Stimulated activated CD8-positive, alpha-beta memory T cell treated with anti-CD3 and anti-CD28 coated beads, Interleukin-15, amount 100 ng/mL, for 24 hours (primary cell): ENCODE results near the gene BBIP1.
"Not testable (repeated sequence)": the region's sequence is repeated elsewhere in the genome, so short reads cannot be mapped to it uniquely, and the experiment has no call there.

Source experiments
- DNase-seq: peaks from one replicate; pipeline ENCODE4 v3.0.0-alpha.2; 2020; ENCODE audit warnings: low read depth

The BBIP1 gene

GRCh38 chr10:110881905-110882304 is 37.1 kb downstream of the BBIP1 start:
- no peak for DNase-seq

GRCh38 chr10:110881247-110881646 is 37.7 kb downstream of the BBIP1 start:
- no peak for DNase-seq

GRCh38 chr10:110880012-110880411 is 39.0 kb downstream of the BBIP1 start:
- no peak for DNase-seq

GRCh38 chr10:110876788-110877187 is 42.2 kb downstream of the BBIP1 start:
- no peak for DNase-seq

- DNase-seq: no peak
Observed at GRCh38 chr10:110876000-110876399, 43.0 kb downstream of the BBIP1 start.

- no peak for DNase-seq
Observed at GRCh38 chr10:110873951-110874350, 45.0 kb downstream of the BBIP1 start.

- no peak for DNase-seq
Observed at GRCh38 chr10:110872984-110873923, 45.7 kb downstream of the BBIP1 start.

GRCh38 chr10:110872145-110872983 is 46.6 kb downstream of the BBIP1 start:
- no peak for DNase-seq

- DNase-seq: peak; percentile 84
Observed at GRCh38 chr10:110871298-110872084, 47.5 kb downstream of the BBIP1 start, which contains the start of gene PDCD4. Gene PDCD4, plus strand, starts transcription at chr10:110871928. Its CDS starts 4,100 bp downstream, at chr10:110876028.

- DNase-seq: no peak
Observed at GRCh38 chr10:110870823-110871297, 48.1 kb downstream of the BBIP1 start.

- DNase-seq: no peak
Observed at GRCh38 chr10:110868981-110869380, 50.0 kb downstream of the BBIP1 start.

- no peak for DNase-seq
Observed at GRCh38 chr10:110867807-110868465, 51.0 kb downstream of the BBIP1 start.

- DNase-seq: not testable (repeated sequence)
Observed at GRCh38 chr10:110867011-110867806, 51.8 kb downstream of the BBIP1 start.

- DNase-seq: no peak
Observed at GRCh38 chr10:110865809-110866482, 53.0 kb downstream of the BBIP1 start.

GRCh38 chr10:110865186-110865808 is 53.7 kb downstream of the BBIP1 start:
- DNase-seq: no peak

GRCh38 chr10:110864662-110865140 is 54.3 kb downstream of the BBIP1 start:
- DNase-seq: no peak

- no peak for DNase-seq
Observed at GRCh38 chr10:110863956-110864355, 55.0 kb downstream of the BBIP1 start.

- DNase-seq: no peak
Observed at GRCh38 chr10:110863361-110863760, 55.6 kb downstream of the BBIP1 start.

GRCh38 chr10:110862961-110863360 is 56.0 kb downstream of the BBIP1 start:
- no peak for DNase-seq
